ENCODE results near the gene SGCD.

SGCD gene

DNA sequence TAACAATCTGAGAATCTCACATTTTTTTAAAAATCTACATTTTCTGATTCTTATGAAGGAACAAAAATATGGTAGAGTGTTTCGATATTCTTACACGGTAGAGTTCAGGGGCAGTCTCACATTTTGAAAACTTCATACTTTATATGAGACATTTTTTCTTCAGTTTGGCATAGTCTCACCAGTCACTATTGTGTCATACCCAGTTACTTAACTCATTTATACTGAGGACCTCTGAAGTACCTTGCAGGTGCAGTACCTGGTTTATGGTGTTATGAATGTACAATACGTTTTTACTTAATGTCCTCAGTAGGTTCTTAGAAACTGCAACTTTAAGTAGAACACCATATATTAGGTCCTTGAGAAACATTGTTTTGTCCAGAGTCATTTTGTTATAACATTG is 196.6 kb downstream of the SGCD start:
- no peak for DNase-seq

GRCh38 chr5:156526081-156526925 is 199.3 kb downstream of the SGCD start:
- no peak for DNase-seq

GRCh38 chr5:156527611-156528010 is 200.6 kb downstream of the SGCD start:
- DNase-seq: no peak

DNA sequence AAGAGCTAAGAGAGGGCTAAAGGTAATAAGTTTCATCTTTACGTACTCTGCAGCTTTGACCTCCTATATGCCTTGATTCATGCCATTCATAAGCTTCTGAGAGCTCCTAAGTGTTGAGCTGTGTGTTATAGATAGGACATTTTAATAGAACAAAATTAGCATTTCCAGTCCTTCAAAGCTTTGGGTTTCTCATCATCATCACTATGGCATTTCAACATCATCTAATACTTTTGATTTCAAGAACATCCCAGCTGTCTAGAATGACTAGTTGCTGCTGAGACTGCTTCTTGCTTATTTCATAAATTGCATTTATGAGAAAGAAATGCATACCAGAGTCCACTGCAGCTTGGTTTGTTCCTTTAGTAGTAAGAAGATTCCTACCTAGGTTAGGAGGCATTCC is 201.7 kb downstream of the SGCD start:
- no peak for DNase-seq

- DNase-seq: no peak
These were observed 202.9 kb downstream of the SGCD start for GRCh38 chr5:156529892-156530291.

DNA sequence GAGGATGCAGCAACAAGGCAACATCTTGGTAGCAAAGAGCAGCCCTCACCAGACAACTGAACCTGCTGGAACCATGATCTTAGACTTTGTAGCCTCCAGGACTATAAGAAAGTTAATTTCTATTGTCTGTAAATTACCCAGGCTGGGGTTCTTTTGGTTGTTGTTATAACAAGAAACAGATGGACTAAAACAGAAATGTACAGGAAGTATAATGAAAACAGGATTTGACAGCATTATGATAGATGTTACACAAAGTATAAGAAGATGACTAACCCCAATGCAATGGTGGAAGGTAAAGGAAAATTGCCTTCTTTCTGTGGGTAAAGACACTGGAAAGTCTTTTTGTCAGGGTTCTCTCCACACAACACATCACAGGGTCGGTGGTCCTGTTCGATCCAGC is 204.2 kb downstream of the SGCD start:
- no peak for DNase-seq

- no peak for DNase-seq
These were observed 206.0 kb downstream of the SGCD start for GRCh38 chr5:156532921-156533320.

- no peak for DNase-seq
These were observed 207.1 kb downstream of the SGCD start for GRCh38 chr5:156534085-156534484.

DNA sequence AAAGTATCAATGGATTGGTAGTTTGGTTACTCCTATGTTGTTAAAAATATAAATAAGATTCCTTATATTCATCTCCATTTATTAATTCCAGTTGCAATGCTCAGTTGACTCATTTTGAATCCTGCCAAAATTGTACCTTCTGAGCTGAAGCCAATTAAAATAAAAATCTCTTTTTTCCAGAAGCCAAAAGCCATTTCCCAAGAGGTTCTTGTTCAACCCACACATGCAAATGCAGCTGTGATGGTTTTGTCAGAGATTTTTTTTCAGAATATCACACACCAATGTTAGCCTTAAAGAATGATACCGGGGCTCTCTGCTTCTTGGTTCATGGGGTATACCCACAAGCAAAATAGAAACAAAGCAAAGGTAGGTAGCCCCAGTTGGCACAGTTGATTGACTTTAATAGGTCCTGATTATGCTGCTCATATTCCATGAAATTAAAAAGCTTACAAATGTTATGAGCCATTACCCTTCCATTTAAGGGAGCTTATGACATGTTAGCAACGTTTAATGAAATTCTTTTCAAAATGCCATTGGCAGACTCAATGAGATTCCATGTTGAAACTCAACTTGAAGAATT is 208.0 kb downstream of the SGCD start:
- DNase-seq: no peak

DNA sequence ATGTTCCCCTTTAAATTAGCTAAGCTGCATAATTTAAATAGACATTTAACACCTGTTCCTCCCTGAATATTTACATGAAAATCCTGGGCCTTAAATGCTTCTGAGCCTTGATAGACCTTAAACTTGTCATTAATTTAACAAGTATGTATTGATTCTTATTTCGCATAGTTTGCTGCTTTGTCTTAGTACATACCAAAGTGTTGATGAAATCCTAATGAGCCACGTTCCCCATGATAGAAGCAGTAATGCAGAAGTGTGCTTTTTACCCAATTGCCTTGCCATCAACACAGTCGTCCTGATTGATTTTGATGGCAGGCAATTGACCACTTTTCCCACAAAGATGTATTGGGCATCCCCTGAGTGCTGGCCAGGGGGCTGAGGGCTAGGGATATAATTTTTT is 213.5 kb downstream of the SGCD start:
- no peak for DNase-seq

GRCh38 chr5:156541582-156541981 is 214.6 kb downstream of the SGCD start:
- no peak for DNase-seq

GRCh38 chr5:156543348-156544145 is 216.6 kb downstream of the SGCD start:
- no peak for DNase-seq

DNA sequence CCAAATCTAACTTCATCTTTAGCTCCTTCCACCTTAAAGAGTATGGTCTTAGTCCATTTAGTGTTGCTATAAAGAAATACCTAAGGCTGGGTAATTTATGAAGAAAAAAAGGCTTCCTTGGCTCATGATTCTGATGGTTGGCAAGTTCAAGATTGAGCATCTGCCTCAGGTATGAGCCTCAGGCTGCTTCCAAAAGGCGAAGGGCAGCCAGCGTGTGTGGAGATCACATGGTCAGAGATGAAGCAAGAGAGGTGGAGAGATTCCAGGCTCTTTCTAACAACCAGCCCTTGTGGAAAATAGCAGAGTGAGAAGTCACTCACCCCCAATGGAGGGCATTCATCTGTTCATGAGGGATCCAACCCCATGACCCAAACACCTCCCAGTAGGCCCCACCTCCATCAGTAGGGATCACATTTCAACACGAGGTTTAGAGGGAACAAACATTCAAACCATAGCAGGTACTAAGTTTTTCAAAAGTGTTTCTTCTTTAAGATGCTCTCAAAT is 225.9 kb downstream of the SGCD start:
- DNase-seq: no peak

- no peak for DNase-seq
These were observed 229.9 kb downstream of the SGCD start for GRCh38 chr5:156556666-156557406.

- no peak for DNase-seq
These were observed 233.0 kb downstream of the SGCD start for GRCh38 chr5:156560002-156560401.

DNA sequence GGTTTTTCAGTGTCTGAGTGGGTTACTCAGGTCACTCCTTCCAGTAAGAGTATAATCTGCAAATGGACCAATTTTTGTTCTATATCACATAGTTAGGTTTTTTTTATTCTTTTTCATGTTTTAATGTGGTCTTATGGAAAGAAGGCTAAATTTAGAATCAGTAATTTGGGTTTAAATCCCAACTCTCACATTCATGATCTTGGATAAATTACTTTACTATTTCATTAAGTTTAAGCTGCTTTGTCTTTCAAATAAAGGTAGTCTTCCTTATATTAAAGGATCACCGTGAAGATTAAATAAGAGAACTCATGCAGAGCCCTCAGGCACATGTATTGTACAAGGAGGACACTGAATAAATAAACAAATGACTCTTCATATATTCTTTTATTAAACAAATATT is 234.7 kb downstream of the SGCD start:
- no peak for DNase-seq

DNA sequence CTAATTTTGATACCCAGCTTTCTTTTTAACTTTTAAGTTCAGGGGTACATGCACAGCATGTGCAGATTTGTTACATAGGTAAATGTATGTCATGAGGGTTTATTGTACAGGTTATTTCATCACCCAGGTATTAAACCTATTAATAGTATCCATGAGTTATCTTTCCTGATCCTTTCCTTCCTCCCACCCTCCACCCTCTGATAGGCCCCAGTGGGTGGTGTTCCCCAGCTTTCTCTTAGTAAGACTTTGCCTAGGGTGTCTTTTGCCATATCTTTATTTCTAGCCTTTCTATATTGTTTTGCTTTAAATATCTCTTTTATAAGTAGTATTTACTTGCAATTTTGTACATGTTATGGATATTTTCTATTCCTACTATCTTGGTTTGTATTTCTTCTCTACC is 243.7 kb downstream of the SGCD start:
- DNase-seq: no peak

DNA sequence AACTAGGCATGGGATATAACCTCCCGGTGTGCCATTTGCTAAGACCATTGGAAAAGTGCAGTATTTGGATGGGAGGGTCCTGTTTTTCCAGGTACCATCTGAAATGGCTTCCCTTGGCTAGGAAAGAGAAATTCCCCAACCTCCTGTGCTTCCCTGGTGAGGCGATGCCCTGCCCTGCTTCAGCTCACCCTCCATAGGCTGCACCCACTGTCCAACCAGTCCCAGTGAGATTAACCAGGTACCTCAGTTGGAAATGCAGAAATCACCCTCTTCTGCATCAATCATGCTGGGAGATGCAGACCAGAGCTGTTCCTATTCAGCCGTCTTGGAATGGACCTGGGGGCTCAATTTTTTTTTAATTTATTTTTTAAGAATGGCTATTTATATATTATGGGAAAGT is 254.8 kb downstream of the SGCD start:
- no peak for DNase-seq

GRCh38 chr5:156582193-156582598 is 255.2 kb downstream of the SGCD start:
- no peak for DNase-seq

GRCh38 chr5:156584871-156585270 is 257.9 kb downstream of the SGCD start:
- DNase-seq: no peak

- DNase-seq: no peak
These were observed 259.0 kb downstream of the SGCD start for GRCh38 chr5:156585999-156586398.

DNA sequence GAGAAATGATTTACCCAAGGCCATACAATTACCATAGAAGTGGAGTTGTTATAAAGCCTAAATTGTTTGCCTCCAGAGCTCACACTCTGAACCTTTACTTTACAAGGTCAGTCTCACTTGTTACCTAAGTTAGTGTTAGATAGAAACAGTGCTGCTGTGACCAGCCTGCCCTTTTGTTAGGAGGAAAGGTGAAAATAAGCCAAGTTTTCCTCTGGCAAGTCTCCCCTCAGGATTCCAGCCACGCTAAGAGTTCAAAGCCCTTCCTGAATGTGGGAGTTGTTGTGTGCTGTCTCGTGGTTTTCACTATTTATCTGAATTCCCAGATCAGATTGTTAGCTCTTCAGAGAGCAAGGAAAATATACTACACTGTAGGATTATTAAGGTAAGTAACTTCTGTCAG is 260.0 kb downstream of the SGCD start:
- DNase-seq: no peak

DNA sequence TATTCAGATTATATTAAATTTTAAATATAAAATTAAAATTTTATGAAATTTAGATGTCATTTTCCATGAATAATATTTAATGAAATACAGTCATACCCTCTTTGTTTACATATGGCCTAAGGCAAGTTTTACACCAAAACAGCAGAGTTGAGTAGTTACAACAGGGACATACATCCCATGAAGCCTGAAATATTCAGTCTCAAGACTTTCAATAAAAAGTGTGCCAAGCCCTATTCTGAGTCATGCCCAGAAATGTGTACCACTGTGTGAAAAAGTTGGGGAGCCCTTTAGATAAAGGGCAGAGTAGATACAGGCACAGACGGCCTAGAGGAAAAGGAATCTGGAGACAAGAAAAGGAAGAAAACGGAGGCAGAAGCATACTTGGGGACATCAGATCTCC is 261.3 kb downstream of the SGCD start:
- no peak for DNase-seq

Measured in NCI-H1436 treated with DMSO at 0.1 percent for 48 hours (cell line).